Measurements from ENCODE around the gene BCL7C. TPM values are rescaled to one million over a fixed set of nuclear protein-coding genes. Genes with fewer than 3 reads are reported as not detected.
A peak's percentile ranks its signal among the peaks of the same experiment; 100 is the strongest.

The BCL7C gene
- total and polyA plus RNA-seq, 2 of the 13 experiments (the other 11 are each of a cell fraction or from before 2014, with no cell fraction given): 17.7 to 33.8 TPM

- TF ChIP-seq, protein P1, sequence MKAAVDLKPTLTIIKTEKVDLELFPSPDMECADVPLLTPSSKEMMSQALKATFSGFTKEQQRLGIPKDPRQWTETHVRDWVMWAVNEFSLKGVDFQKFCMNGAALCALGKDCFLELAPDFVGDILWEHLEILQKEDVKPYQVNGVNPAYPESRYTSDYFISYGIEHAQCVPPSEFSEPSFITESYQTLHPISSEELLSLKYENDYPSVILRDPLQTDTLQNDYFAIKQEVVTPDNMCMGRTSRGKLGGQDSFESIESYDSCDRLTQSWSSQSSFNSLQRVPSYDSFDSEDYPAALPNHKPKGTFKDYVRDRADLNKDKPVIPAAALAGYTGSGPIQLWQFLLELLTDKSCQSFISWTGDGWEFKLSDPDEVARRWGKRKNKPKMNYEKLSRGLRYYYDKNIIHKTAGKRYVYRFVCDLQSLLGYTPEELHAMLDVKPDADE (CRISPR knock-in tag; IDR thresholded peaks at IDR 0.05): no peak
- TF ChIP-seq TARDBP (CRISPR knock-in tag; IDR thresholded peaks at IDR 0.05) (0 out of 2 replicates have a peak, but pooled peaks have one; percentile 52), TEAD3 (CRISPR knock-in tag; optimal IDR thresholded peaks at IDR 0.05; ENCODE audit: borderline replicate concordance) (peak; percentile 60), REST (IDR thresholded peaks at IDR 0.05; ENCODE audit: borderline replicate concordance in 1 of 2, low read depth in 1 of 2, low read length in 2 of 2) (no peak), ZNF788 (CRISPR knock-in tag; IDR thresholded peaks at IDR 0.05; ENCODE audit: borderline replicate concordance) (no peak; the same call in 1 of the 2 replicates), SP1 (IDR thresholded peaks at IDR 0.05) (no peak), SP1 (CRISPR knock-in tag; IDR thresholded peaks at IDR 0.05) (peak; percentile 50; the same call in 1 of the 2 replicates), MYC (CRISPR knock-in tag; IDR thresholded peaks at IDR 0.05; ENCODE audit: borderline replicate concordance) (peak; percentile 41; the same call in 1 of the 2 replicates), SRY (CRISPR knock-in tag; IDR thresholded peaks at IDR 0.05) (no peak), STAT5B (CRISPR knock-in tag; IDR thresholded peaks at IDR 0.05) (0 out of 2 replicates have a peak, but pooled peaks have one; percentile 8), ZFX (CRISPR knock-in tag; IDR thresholded peaks at IDR 0.05; ENCODE audit: low read depth) (peak; percentile 49; the same call in 1 of the 2 replicates), SOX5 (CRISPR knock-in tag; IDR thresholded peaks at IDR 0.05; ENCODE audit: borderline replicate concordance) (peak; percentile 52; the same call in 1 of the 2 replicates), MEIS1 (CRISPR knock-in tag; IDR thresholded peaks at IDR 0.05; ENCODE audit: borderline replicate concordance) (peak; percentile 74; the same call in 1 of the 2 replicates)
- TF ChIP-seq, protein P2, sequence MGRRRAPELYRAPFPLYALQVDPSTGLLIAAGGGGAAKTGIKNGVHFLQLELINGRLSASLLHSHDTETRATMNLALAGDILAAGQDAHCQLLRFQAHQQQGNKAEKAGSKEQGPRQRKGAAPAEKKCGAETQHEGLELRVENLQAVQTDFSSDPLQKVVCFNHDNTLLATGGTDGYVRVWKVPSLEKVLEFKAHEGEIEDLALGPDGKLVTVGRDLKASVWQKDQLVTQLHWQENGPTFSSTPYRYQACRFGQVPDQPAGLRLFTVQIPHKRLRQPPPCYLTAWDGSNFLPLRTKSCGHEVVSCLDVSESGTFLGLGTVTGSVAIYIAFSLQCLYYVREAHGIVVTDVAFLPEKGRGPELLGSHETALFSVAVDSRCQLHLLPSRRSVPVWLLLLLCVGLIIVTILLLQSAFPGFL (CRISPR knock-in tag; IDR thresholded peaks at IDR 0.05): peak; percentile 3; the same call in 1 of the 2 replicates
- TF ChIP-seq, protein P3, sequence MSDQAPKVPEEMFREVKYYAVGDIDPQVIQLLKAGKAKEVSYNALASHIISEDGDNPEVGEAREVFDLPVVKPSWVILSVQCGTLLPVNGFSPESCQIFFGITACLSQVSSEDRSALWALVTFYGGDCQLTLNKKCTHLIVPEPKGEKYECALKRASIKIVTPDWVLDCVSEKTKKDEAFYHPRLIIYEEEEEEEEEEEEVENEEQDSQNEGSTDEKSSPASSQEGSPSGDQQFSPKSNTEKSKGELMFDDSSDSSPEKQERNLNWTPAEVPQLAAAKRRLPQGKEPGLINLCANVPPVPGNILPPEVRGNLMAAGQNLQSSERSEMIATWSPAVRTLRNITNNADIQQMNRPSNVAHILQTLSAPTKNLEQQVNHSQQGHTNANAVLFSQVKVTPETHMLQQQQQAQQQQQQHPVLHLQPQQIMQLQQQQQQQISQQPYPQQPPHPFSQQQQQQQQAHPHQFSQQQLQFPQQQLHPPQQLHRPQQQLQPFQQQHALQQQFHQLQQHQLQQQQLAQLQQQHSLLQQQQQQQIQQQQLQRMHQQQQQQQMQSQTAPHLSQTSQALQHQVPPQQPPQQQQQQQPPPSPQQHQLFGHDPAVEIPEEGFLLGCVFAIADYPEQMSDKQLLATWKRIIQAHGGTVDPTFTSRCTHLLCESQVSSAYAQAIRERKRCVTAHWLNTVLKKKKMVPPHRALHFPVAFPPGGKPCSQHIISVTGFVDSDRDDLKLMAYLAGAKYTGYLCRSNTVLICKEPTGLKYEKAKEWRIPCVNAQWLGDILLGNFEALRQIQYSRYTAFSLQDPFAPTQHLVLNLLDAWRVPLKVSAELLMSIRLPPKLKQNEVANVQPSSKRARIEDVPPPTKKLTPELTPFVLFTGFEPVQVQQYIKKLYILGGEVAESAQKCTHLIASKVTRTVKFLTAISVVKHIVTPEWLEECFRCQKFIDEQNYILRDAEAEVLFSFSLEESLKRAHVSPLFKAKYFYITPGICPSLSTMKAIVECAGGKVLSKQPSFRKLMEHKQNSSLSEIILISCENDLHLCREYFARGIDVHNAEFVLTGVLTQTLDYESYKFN (CRISPR knock-in tag; conservative IDR thresholded peaks at IDR 0.05): peak; percentile 45
- TF ChIP-seq, protein P4, sequence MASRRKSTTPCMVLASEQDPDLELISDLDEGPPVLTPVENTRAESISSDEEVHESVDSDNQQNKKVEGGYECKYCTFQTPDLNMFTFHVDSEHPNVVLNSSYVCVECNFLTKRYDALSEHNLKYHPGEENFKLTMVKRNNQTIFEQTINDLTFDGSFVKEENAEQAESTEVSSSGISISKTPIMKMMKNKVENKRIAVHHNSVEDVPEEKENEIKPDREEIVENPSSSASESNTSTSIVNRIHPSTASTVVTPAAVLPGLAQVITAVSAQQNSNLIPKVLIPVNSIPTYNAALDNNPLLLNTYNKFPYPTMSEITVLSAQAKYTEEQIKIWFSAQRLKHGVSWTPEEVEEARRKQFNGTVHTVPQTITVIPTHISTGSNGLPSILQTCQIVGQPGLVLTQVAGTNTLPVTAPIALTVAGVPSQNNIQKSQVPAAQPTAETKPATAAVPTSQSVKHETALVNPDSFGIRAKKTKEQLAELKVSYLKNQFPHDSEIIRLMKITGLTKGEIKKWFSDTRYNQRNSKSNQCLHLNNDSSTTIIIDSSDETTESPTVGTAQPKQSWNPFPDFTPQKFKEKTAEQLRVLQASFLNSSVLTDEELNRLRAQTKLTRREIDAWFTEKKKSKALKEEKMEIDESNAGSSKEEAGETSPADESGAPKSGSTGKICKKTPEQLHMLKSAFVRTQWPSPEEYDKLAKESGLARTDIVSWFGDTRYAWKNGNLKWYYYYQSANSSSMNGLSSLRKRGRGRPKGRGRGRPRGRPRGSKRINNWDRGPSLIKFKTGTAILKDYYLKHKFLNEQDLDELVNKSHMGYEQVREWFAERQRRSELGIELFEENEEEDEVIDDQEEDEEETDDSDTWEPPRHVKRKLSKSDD (CRISPR knock-in tag; IDR thresholded peaks at IDR 0.05; ENCODE audit: low read depth): peak; percentile 71; the same call in 1 of the 2 replicates
Observed at GRCh38 chr16:30921748-30922419, 28.0 kb upstream of the BCL7C start (continued).

All from HepG2 (cell line).